ENCODE data around the gene ANOS1.
A peak's percentile ranks its signal among the peaks of the same experiment; 100 is the strongest.

The ANOS1 gene

GRCh38 chrX:8749697-8750096, 17.8 kb upstream of the ANOS1 start:
- H3K4me3 ChIP-seq (ENCODE audit: control insufficient read depth, low read depth, low read length) = no peak overlapping the region
- no peak for DNase-seq (ENCODE audit: low read depth)
- TF ChIP-seq CTCF (IDR thresholded peaks at IDR 0.05; ENCODE audit: control insufficient read depth, insufficient read depth, low read depth, low read length, missing control alignments) = no peak

GRCh38 chrX:8748855-8749254, 16.9 kb upstream of the ANOS1 start:
- H3K4me3 ChIP-seq (ENCODE audit: control insufficient read depth, low read depth, low read length) = no peak overlapping the region
- TF ChIP-seq CTCF (IDR thresholded peaks at IDR 0.05; ENCODE audit: control insufficient read depth, insufficient read depth, low read depth, low read length, missing control alignments) = peak; percentile 71
- no peak for DNase-seq (ENCODE audit: low read depth)

- peak; percentile 82 for TF ChIP-seq CTCF (IDR thresholded peaks at IDR 0.05; ENCODE audit: control insufficient read depth, insufficient read depth, low read depth, low read length, missing control alignments)
- no peak overlapping the region for H3K4me3 ChIP-seq (ENCODE audit: control insufficient read depth, low read depth, low read length)
- no peak for DNase-seq (ENCODE audit: low read depth)
Measured at GRCh38 chrX:8743126-8743732, 11.3 kb upstream of the ANOS1 start.

- no peak for DNase-seq (ENCODE audit: low read depth)
- TF ChIP-seq CTCF (IDR thresholded peaks at IDR 0.05; ENCODE audit: control insufficient read depth, insufficient read depth, low read depth, low read length, missing control alignments) = no peak
- no peak overlapping the region for H3K4me3 ChIP-seq (ENCODE audit: control insufficient read depth, low read depth, low read length)
Measured at GRCh38 chrX:8741981-8742380, 10.0 kb upstream of the ANOS1 start.

GRCh38 chrX:8738588-8739189, 6.8 kb upstream of the ANOS1 start:
- H3K4me3 ChIP-seq (ENCODE audit: control insufficient read depth, low read depth, low read length) = no peak overlapping the region
- TF ChIP-seq CTCF (IDR thresholded peaks at IDR 0.05; ENCODE audit: control insufficient read depth, insufficient read depth, low read depth, low read length, missing control alignments) = peak; percentile 60
- DNase-seq (ENCODE audit: low read depth) = no peak

- TF ChIP-seq CTCF (IDR thresholded peaks at IDR 0.05; ENCODE audit: control insufficient read depth, insufficient read depth, low read depth, low read length, missing control alignments) = no peak
- DNase-seq (ENCODE audit: low read depth) = no peak
- H3K4me3 ChIP-seq (ENCODE audit: control insufficient read depth, low read depth, low read length) = no peak overlapping the region
Measured at GRCh38 chrX:8737883-8738282, 5.9 kb upstream of the ANOS1 start.
